GM12878 (cell line): ENCODE results near the gene BMERB1. TPM values are rescaled to one million over a fixed set of nuclear protein-coding genes. Genes with fewer than 3 reads are reported as not detected.

Source experiments
- ATAC-seq: fragments of 200-7000 bp; cut with Tn5 transposase; 3 replicates; pipeline ENCODE4 v1.9.1; 2020; ENCODE audit warnings: mild to moderate bottlenecking, moderate library complexity
- BruUV-seq: library from RNA; stranded (reverse); fragments of 400-500 nt; replicated peaks from 2 replicates; lab custom pipeline; 2021; lab: Mats Ljungman, UMichigan
- CTCF ChIA-PET: fragments of 300-600 bp; sonication (Branson Sonifier 250); formaldehyde crosslinking; extraction: SDS; loops from one replicate; lab custom pipeline; 2021; ENCODE audit warnings: inconsistent platforms; lab: Yijun Ruan, JAX
- POLR2A ChIA-PET: fragments of 350-600 bp; formaldehyde crosslinking; extraction: SDS; loops from one replicate; lab custom pipeline; 2021; ENCODE audit warnings: inconsistent platforms; lab: Charles Lee
- RAD21 ChIA-PET: fragments of 300-600 bp; sonication (Branson Sonifier 250); formaldehyde crosslinking; loops from one replicate; lab custom pipeline; 2023; ENCODE audit warnings: antibody characterized with exemption; ENCODE audit not compliant: unreplicated experiment; lab: Charles Lee
- SMC1A ChIA-PET: fragments of 300-600 bp; sonication (Branson Sonifier 250); formaldehyde crosslinking; loops from one replicate; lab custom pipeline; 2023; ENCODE audit not compliant: unreplicated experiment, uncharacterized antibody; lab: Charles Lee
- DNase-seq: peaks from one replicate; pipeline ENCODE4 v3.0.0-alpha.2; 2011; ENCODE audit warnings: low read depth, low spot score
- FAIRE-seq: peaks from 3 replicates; lab custom pipeline; 2011; peaks lifted over from hg19 to GRCh38; lab: Jason Lieb, UNC
- H2AFZ ChIP-seq: 2 replicates; pipeline ENCODE4 v1.6.0; 2011; ENCODE audit warnings: low read depth, low read length, control low read depth; ENCODE audit not compliant: control insufficient read depth
- H3K27ac ChIP-seq: 2 replicates; pipeline ENCODE4 v1.5.1; 2011; ENCODE audit warnings: control low read depth; ENCODE audit not compliant: control insufficient read depth, insufficient read depth
- H3K27me3 ChIP-seq, 2 experiments: replicated peaks in 1 of 2; 2 replicates each; pipeline versions ENCODE4 v1.6.0 to v1.6.1; 2011; ENCODE audit warnings: low read length in 1 of 2; ENCODE audit not compliant: control insufficient read depth in 2 of 2, insufficient read depth in 2 of 2
- H3K36me3 ChIP-seq, 2 experiments: 2 replicates each; pipeline ENCODE4 v1.5.1; 2011; ENCODE audit warnings: low read length in 1 of 2; ENCODE audit not compliant: control insufficient read depth in 2 of 2, insufficient read depth in 2 of 2
- H3K4me1 ChIP-seq: 2 replicates; pipeline ENCODE4 v1.6.1; 2011; ENCODE audit warnings: mild to moderate bottlenecking, low read length, moderate library complexity, mixed read lengths; ENCODE audit not compliant: control insufficient read depth, insufficient read depth
- H3K4me2 ChIP-seq: 2 replicates; pipeline ENCODE4 v1.6.0; 2011; ENCODE audit warnings: control low read depth; ENCODE audit not compliant: control insufficient read depth, insufficient read depth
- H3K4me3 ChIP-seq: fragments of 200-600 bp; sonication (generic); 2 replicates; pipeline ENCODE4 v1.5.1; 2016
- H3K79me2 ChIP-seq: 2 replicates; pipeline ENCODE4 v1.6.0; 2011; ENCODE audit warnings: low read length; ENCODE audit not compliant: control insufficient read depth, insufficient read depth
- H3K9ac ChIP-seq: 2 replicates; pipeline ENCODE4 v1.8.0; 2011; ENCODE audit warnings: low read length, control low read depth, mixed read lengths; ENCODE audit not compliant: control insufficient read depth, insufficient read depth
- H3K9me3 ChIP-seq: replicated peaks from 3 replicates; pipeline ENCODE4 v1.5.1; 2011; ENCODE audit warnings: mild to moderate bottlenecking, low read length; ENCODE audit not compliant: control insufficient read depth, insufficient read depth
- H4K20me1 ChIP-seq: 2 replicates; pipeline ENCODE4 v1.6.0; 2011; ENCODE audit not compliant: control insufficient read depth, insufficient read depth
- HSF1 ChIP-seq: fragments of 150-350 bp; IDR thresholded peaks from 2 replicates; pipeline ENCODE4 v1.6.1; 2014; ENCODE audit warnings: mild to moderate bottlenecking, low read depth, low read length
- KAT2A ChIP-seq: conservative IDR thresholded peaks from 2 replicates; pipeline ENCODE4 v1.6.1; 2011; ENCODE audit warnings: low read depth, low read length; ENCODE audit not compliant: control insufficient read depth
- NBN ChIP-seq: fragments of 450-650 bp; IDR thresholded peaks from 2 replicates; pipeline ENCODE4 v1.6.1; 2016
- PAX8 ChIP-seq: fragments of 450-650 bp; IDR thresholded peaks from 2 replicates; pipeline ENCODE4 v1.6.1; 2017; ENCODE audit warnings: mild to moderate bottlenecking, moderate library complexity
- POLR2AphosphoS2 ChIP-seq: IDR thresholded peaks from 2 replicates; pipeline ENCODE4 v1.6.1; 2011; ENCODE audit warnings: low read depth, mild to moderate bottlenecking, low read length, improper control_type of control experiment, moderate library complexity
- RAD51 ChIP-seq: fragments of 450-650 bp; IDR thresholded peaks from 2 replicates; pipeline ENCODE4 v1.6.1; 2016; ENCODE audit warnings: moderate library complexity, mild to moderate bottlenecking, inconsistent platforms
- RELA ChIP-seq: fragments of 450-650 bp; IDR thresholded peaks from 2 replicates; pipeline ENCODE4 v1.8.0; 2014; ENCODE audit warnings: borderline replicate concordance; ENCODE audit not compliant: partially characterized antibody
- RUNX3 ChIP-seq: IDR thresholded peaks from 2 replicates; pipeline ENCODE4 v1.6.1; 2012; ENCODE audit warnings: low read length, inconsistent platforms
- SMARCA5 ChIP-seq: fragments of 450-650 bp; IDR thresholded peaks from 2 replicates; pipeline ENCODE4 v1.6.1; 2017; ENCODE audit warnings: mild to moderate bottlenecking
- SMC3 ChIP-seq: IDR thresholded peaks from 2 replicates; pipeline ENCODE4 v1.6.1; 2011; ENCODE audit warnings: low read length, improper control_type of control experiment, borderline replicate concordance
- WGBS: methylation state at CpG from one replicate; pipeline ENCODE4 v1.1.6; 2016; ENCODE audit warnings: low lambda C conversion rate; ENCODE audit not compliant: insufficient replicate concordance, insufficient coverage; ENCODE audit errors: missing lambda C conversion rate; 5-methylcytosine and 5-hydroxymethylcytosine counted together
- in situ Hi-C: fragments of 300-500 bp; cut with MboI; formaldehyde crosslinking; loops from 9 replicates; pipeline ENCODE4 v1.14.3; 2018; ENCODE audit warnings: mixed read lengths
- intact Hi-C: fragments of 100-400 bp; cut with micrococcal nuclease; formaldehyde crosslinking; loops from one replicate; pipeline ENCODE4 v1.14.2; 2022; ENCODE audit not compliant: unreplicated experiment
- polyA plus RNA-seq, 11 experiments: library from polyadenylated mRNA; depleted of rRNA in 4 of 11; unstranded in 6 of 11; stranded (reverse) in 5 of 11; fragments of >200 nt; fragmentation: Nextera tagmentation in 4 of 11; fragmentation: Illumina TruSeq in 1 of 11; extraction: Ambion mirVana in 4 of 11; extraction: Trizol in 1 of 11; gene quantifications; 1 replicate in 1 of 11; 2 replicates in 10 of 11; pipeline versions ENCODE4 v1.2.1 to v1.2.3, GENCODE V29; 2011 to 2016; ENCODE audit warnings: inconsistent platforms in 2 of 11, missing spikeins in 2 of 11, low read depth in 1 of 11
- total RNA-seq, 4 experiments: library from RNA; depleted of rRNA in 3 of 4; stranded (reverse); fragments of >200 nt in 3 of 4; fragmentation: Illumina TruSeq in 1 of 4; extraction: Trizol in 1 of 4; gene quantifications; 2 replicates each; pipeline versions ENCODE4 v1.2.1 to v1.2.3, GENCODE V29; 2013 to 2021

The BMERB1 gene
- total and polyA plus RNA-seq, 10 of the 15 experiments (the other 5 are each of a cell fraction or from before 2014, with no cell fraction given) = 0.05 to 0.68 (median 0.34) TPM

- no peak for FAIRE-seq
- in situ Hi-C loops (no loop called here), intact Hi-C loops (no loop called here)
- TF ChIP-seq POLR2AphosphoS2 (no peak), KAT2A (no peak), SMARCA5 (no peak), SMC3 (no peak), PAX8 (no peak), NBN (no peak), RELA (no peak), HSF1 (no peak), RUNX3 (no peak), RAD51 (no peak)
- no peak overlapping the region for H2AFZ ChIP-seq
- ChIA-PET CTCF (no interaction called here), RAD21 (no interaction called here), SMC1A (no interaction called here), POLR2A (no interaction called here)
- no peak overlapping the region for H3K4me3 ChIP-seq
- no peak overlapping the region for H3K9ac ChIP-seq
- no peak for DNase-seq
- no peaks in the 10 kb centered on the region for H3K9me3 ChIP-seq
- no peaks in the 10 kb centered on the region; a peak in 1 of 4 replicates for H3K27me3 ChIP-seq
- no peaks in the 10 kb centered on the region for H3K79me2 ChIP-seq
- H3K36me3 ChIP-seq = no peaks in the 10 kb centered on the region
- WGBS = 62% methylated on average over 7 of the region's 7 CpGs
- no peak overlapping the region for H3K4me2 ChIP-seq
- no peaks in the 10 kb centered on the region for H4K20me1 ChIP-seq
- ATAC-seq = no peak
- BruUV-seq = no TSS peak
- no peak overlapping the region for H3K27ac ChIP-seq
- no peaks in the 10 kb centered on the region for H3K4me1 ChIP-seq
These were observed 98.4 kb downstream of the BMERB1 start for GRCh38 chr16:15532825-15533224.
